HepG2 (cell line): ENCODE measurements around the gene ZBTB20. TPM values are rescaled to one million over a fixed set of nuclear protein-coding genes. Genes with fewer than 3 reads are reported as not detected.
A peak's percentile ranks its signal among the peaks of the same experiment; 100 is the strongest.

ENCODE experiments used
- AGO2 ChIP-seq: fragments of 200-400 bp; formaldehyde crosslinking; optimal IDR thresholded peaks from 2 replicates; pipeline ENCODE3; 2017; ENCODE audit warnings: mild to moderate bottlenecking, low read depth, low read length, moderate library complexity
- KLF12 ChIP-seq: sonication (generic); formaldehyde crosslinking; IDR thresholded peaks from 2 replicates; pipeline ENCODE4 v1.4.0; 2020; ENCODE audit warnings: missing genetic modification reagents, borderline replicate concordance
- KLF13 ChIP-seq: sonication (generic); formaldehyde crosslinking; IDR thresholded peaks from 2 replicates; pipeline ENCODE4 v1.4.0; 2020; ENCODE audit warnings: mild to moderate bottlenecking, missing genetic modification reagents
- KLF9 ChIP-seq: IDR thresholded peaks from 2 replicates; pipeline ENCODE4 v1.6.1; 2016; ENCODE audit warnings: low read depth
- NR2F1 ChIP-seq, 2 experiments: fragments of 450-650 bp in 1 of 2; formaldehyde crosslinking in 1 of 2; IDR thresholded peaks; 2 replicates each; pipeline versions ENCODE4 v1.5.0 to v1.6.1; 2016 to 2020; ENCODE audit warnings: mild to moderate bottlenecking in 1 of 2, missing compliant biosample characterization in 1 of 2, missing genetic modification reagents in 1 of 2, moderate library complexity in 1 of 2
- NR3C1 ChIP-seq: sonication (generic); formaldehyde crosslinking; IDR thresholded peaks from 2 replicates; pipeline ENCODE4 v1.4.0; 2020; ENCODE audit warnings: missing genetic modification reagents
- PLRG1 ChIP-seq: fragments of 450-650 bp; conservative IDR thresholded peaks from 2 replicates; pipeline ENCODE4 v1.6.1; 2016
- SOX6 ChIP-seq, 2 experiments: fragments of 450-650 bp in 1 of 2; sonication (generic) in 1 of 2; formaldehyde crosslinking in 1 of 2; IDR thresholded peaks; 2 replicates each; pipeline versions ENCODE4 v1.4.0 to v1.6.1; 2017 to 2020; ENCODE audit warnings: antibody characterized with exemption in 1 of 2, mild to moderate bottlenecking in 1 of 2, missing genetic modification reagents in 1 of 2
- SP5 ChIP-seq: IDR thresholded peaks from 2 replicates; pipeline ENCODE4 v1.6.1; 2016; ENCODE audit warnings: low read depth, borderline replicate concordance
- SRF ChIP-seq: IDR thresholded peaks from 2 replicates; pipeline ENCODE4 v1.6.1; 2011; ENCODE audit warnings: mild to moderate bottlenecking, low read depth, low read length, moderate library complexity
- ZNF407 ChIP-seq: sonication (generic); formaldehyde crosslinking; IDR thresholded peaks from one replicate; pipeline ENCODE4 v1.5.1; 2020; ENCODE audit warnings: mild to moderate bottlenecking, missing genetic modification reagents; ENCODE audit errors: not compliant biosample characterization
- ZNF468 ChIP-seq: sonication (generic); formaldehyde crosslinking; IDR thresholded peaks from 2 replicates; pipeline ENCODE4 v1.8.0; 2022; ENCODE audit warnings: mild to moderate bottlenecking, moderate library complexity, missing genetic modification reagents
- ZNF672 ChIP-seq: sonication (generic); formaldehyde crosslinking; IDR thresholded peaks from 2 replicates; pipeline ENCODE4 v1.8.1; 2022; ENCODE audit warnings: missing genetic modification reagents
- ZNF749 ChIP-seq: sonication (generic); formaldehyde crosslinking; IDR thresholded peaks from 2 replicates; pipeline ENCODE4 v1.8.0; 2022; ENCODE audit warnings: mild to moderate bottlenecking, missing genetic modification reagents, moderate library complexity, borderline replicate concordance
- ZNF800 ChIP-seq: sonication (generic); formaldehyde crosslinking; IDR thresholded peaks from 2 replicates; pipeline ENCODE4 v1.4.0; 2020; ENCODE audit warnings: missing genetic modification reagents
- ZNF891 ChIP-seq: sonication (generic); formaldehyde crosslinking; IDR thresholded peaks from 2 replicates; pipeline ENCODE4 v1.5.0; 2020; ENCODE audit warnings: mild to moderate bottlenecking, missing genetic modification reagents
- ZSCAN25 ChIP-seq: sonication (generic); formaldehyde crosslinking; IDR thresholded peaks from 2 replicates; pipeline ENCODE4 v1.8.0; 2022; ENCODE audit warnings: mild to moderate bottlenecking, missing genetic modification reagents
- polyA plus RNA-seq, 8 experiments: library from polyadenylated mRNA; depleted of rRNA in 3 of 8; stranded (reverse) in 7 of 8; unstranded in 1 of 8; fragments of >200 nt; fragmentation: Illumina TruSeq in 4 of 8; extraction: Trizol in 4 of 8; gene quantifications; 2 replicates each; pipeline versions ENCODE4 v1.2.1 to v1.2.3, GENCODE V29; 2011 to 2016; ENCODE audit warnings: low read depth in 4 of 8, missing spikeins in 1 of 8, mixed read lengths in 1 of 8; ENCODE audit not compliant: insufficient read depth in 1 of 8
- total RNA-seq, 5 experiments: library from RNA; depleted of rRNA; stranded (reverse); fragments of >200 nt; fragmentation: Illumina TruSeq; extraction: Trizol; gene quantifications; 2 replicates each; pipeline ENCODE4 v1.2.3, GENCODE V29; 2016; ENCODE audit warnings: low read depth in 1 of 5
- TF ChIP-seq, protein P1 (sequence below): sonication (generic); formaldehyde crosslinking; IDR thresholded peaks from 2 replicates; pipeline ENCODE4 v1.8.0; 2022; ENCODE audit warnings: mild to moderate bottlenecking, missing genetic modification reagents

Gene ZBTB20
- total and polyA plus RNA-seq, 2 of the 13 experiments (the other 11 are each of a cell fraction or from before 2014, with no cell fraction given) = 1.9 to 8.8 TPM

GRCh38 chr3:115147329-115148141 is 447 bp upstream of the ZBTB20 start (continued):
- TF ChIP-seq SOX6 (IDR thresholded peaks at IDR 0.05) (no peak), SOX6 (CRISPR knock-in tag; IDR thresholded peaks at IDR 0.05) (peak; percentile 41; the same call in 1 of the 2 replicates), ZNF407 (CRISPR knock-in tag) (peak; percentile 42), AGO2 (peak; percentile 44), KLF9 (CRISPR knock-in tag) (no peak), NR3C1 (no peak), PLRG1 (no peak), ZNF749 (CRISPR knock-in tag) (no peak), ZNF672 (CRISPR knock-in tag) (no peak), KLF13 (CRISPR knock-in tag) (no peak), SRF (no peak), ZSCAN25 (CRISPR knock-in tag) (peak; percentile 71; the same call in 1 of the 2 replicates), ZNF468 (CRISPR knock-in tag) (no peak), NR2F1 (CRISPR knock-in tag; IDR thresholded peaks at IDR 0.05) (peak in 1 of 2 experiments; percentile 52; a peak in 3 of 4 replicates), ZNF800 (CRISPR knock-in tag) (peak; percentile 47; the same call in 1 of the 2 replicates), ZNF891 (CRISPR knock-in tag) (0 out of 2 replicates have a peak, but pooled peaks have one; percentile 62), KLF12 (no peak), SP5 (CRISPR knock-in tag) (peak; percentile 12)
- TF ChIP-seq, protein P1, sequence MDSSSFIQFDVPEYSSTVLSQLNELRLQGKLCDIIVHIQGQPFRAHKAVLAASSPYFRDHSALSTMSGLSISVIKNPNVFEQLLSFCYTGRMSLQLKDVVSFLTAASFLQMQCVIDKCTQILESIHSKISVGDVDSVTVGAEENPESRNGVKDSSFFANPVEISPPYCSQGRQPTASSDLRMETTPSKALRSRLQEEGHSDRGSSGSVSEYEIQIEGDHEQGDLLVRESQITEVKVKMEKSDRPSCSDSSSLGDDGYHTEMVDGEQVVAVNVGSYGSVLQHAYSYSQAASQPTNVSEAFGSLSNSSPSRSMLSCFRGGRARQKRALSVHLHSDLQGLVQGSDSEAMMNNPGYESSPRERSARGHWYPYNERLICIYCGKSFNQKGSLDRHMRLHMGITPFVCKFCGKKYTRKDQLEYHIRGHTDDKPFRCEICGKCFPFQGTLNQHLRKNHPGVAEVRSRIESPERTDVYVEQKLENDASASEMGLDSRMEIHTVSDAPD = no peak
